Measurements from ENCODE around the gene HYKK.
A peak's percentile ranks its signal among the peaks of the same experiment; 100 is the strongest.

The HYKK gene

DNA sequence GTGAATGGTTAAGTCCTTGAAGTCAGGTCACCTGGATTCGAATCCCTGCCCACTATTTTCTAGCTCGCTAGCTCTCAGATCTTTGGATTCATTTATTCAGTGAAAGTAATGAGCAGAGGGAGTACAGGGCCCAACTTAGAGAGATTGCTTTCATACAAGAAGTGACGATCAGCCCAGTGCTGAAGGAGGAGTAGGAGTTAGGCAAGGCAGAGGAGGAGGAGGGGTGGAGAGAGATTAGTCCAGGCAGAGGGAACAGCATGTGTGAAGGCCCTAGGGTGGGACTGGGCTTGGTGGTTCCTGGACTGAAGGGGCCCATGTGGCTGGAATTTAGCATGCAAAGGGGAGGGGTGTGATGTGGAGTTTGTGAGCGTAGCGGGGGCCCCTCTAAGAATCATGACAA lies 54.1 kb downstream of the HYKK start:
- H3K9ac ChIP-seq (ENCODE audit: low read length), result no peak overlapping the region
- no peak overlapping the region for H3K4me2 ChIP-seq (ENCODE audit: low read length)
- no peak overlapping the region for H3K4me3 ChIP-seq (ENCODE audit: low read length)
- H3K4me1 ChIP-seq (ENCODE audit: low read length), result peaks cover 23% of the 10 kb centered on the region
- H2AFZ ChIP-seq (ENCODE audit: low read depth, low read length), result no peak overlapping the region
- no peaks in the 10 kb centered on the region for H3K27me3 ChIP-seq (ENCODE audit: low read depth, low read length)
- no peaks in the 10 kb centered on the region for H3K36me3 ChIP-seq (replicated peaks; ENCODE audit: low read depth, low read length)
- no peak overlapping the region for H3K27ac ChIP-seq (ENCODE audit: low read length)
- no peaks in the 10 kb centered on the region for H4K20me1 ChIP-seq (ENCODE audit: insufficient read depth, low read length)
- TF ChIP-seq, protein P1, sequence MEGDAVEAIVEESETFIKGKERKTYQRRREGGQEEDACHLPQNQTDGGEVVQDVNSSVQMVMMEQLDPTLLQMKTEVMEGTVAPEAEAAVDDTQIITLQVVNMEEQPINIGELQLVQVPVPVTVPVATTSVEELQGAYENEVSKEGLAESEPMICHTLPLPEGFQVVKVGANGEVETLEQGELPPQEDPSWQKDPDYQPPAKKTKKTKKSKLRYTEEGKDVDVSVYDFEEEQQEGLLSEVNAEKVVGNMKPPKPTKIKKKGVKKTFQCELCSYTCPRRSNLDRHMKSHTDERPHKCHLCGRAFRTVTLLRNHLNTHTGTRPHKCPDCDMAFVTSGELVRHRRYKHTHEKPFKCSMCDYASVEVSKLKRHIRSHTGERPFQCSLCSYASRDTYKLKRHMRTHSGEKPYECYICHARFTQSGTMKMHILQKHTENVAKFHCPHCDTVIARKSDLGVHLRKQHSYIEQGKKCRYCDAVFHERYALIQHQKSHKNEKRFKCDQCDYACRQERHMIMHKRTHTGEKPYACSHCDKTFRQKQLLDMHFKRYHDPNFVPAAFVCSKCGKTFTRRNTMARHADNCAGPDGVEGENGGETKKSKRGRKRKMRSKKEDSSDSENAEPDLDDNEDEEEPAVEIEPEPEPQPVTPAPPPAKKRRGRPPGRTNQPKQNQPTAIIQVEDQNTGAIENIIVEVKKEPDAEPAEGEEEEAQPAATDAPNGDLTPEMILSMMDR (IDR thresholded peaks at IDR 0.05; ENCODE audit: low read depth, low read length), result no peak
- H3K79me2 ChIP-seq (ENCODE audit: low read length), result peaks cover 8% of the 10 kb centered on the region
- H3K9me3 ChIP-seq (ENCODE audit: insufficient read depth, low read length), result no peaks in the 10 kb centered on the region

DNA sequence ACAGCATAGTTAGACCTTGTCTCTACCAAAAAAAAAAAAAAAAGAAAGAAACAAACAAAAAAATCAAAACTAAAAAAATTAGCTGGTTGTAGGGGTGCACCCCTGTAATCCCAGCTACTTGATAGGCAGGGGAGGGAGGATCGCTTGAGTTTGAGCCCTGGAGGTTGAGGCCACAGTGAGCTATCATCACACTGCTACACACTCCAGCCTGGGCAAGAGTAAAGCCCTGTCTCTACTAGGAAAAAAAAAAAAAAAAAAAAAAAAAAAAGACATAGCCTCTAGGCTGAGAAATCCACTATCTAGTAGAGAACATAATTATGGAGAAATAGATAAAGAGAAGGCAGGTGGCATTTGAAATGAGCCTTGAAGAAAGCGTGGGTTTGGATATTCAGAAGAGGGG lies 55.7 kb downstream of the HYKK start:
- Histone ChIP-seq H3K4me3 (ENCODE audit: low read length) (no peak overlapping the region), H3K36me3 (replicated peaks; ENCODE audit: low read depth, low read length) (no peaks in the 10 kb centered on the region), H4K20me1 (ENCODE audit: insufficient read depth, low read length) (no peaks in the 10 kb centered on the region), H3K79me2 (ENCODE audit: low read length) (peaks cover 18% of the 10 kb centered on the region), H3K9me3 (ENCODE audit: insufficient read depth, low read length) (no peaks in the 10 kb centered on the region), H3K4me1 (ENCODE audit: low read length) (peaks cover 34% of the 10 kb centered on the region), H3K27me3 (ENCODE audit: low read depth, low read length) (no peaks in the 10 kb centered on the region), H3K4me2 (ENCODE audit: low read length) (no peak overlapping the region), H3K27ac (ENCODE audit: low read length) (no peak overlapping the region), H3K9ac (ENCODE audit: low read length) (no peak overlapping the region), H2AFZ (ENCODE audit: low read depth, low read length) (no peak overlapping the region)
- TF ChIP-seq EZH2phosphoT487 (IDR thresholded peaks at IDR 0.05; ENCODE audit: low read depth), result no peak
- TF ChIP-seq, protein P1 (IDR thresholded peaks at IDR 0.05; ENCODE audit: low read depth, low read length), result no peak

DNA sequence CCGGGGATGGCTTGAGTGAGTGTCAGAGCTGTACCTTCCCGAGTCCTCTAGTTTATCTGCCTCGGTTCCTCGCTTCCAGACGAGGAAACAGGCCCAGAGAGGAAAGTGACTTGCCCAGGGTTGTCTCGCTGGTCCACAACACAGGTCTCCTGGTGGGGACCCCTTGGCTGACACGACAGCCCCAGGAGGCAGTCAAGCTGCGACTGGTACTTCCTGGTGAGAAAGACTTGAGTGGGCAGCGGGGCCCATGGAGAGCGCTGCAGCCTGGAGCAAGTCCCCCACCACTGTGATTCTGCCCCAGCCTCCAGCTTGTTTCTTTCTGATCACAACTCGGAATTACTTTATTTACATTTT lies 57.3 kb downstream of the HYKK start:
- Histone ChIP-seq H4K20me1 (ENCODE audit: insufficient read depth, low read length) (no peaks in the 10 kb centered on the region), H3K4me3 (ENCODE audit: low read length) (peak overlapping the region; percentile 92), H3K27ac (ENCODE audit: low read length) (peak overlapping the region; percentile 38), H3K79me2 (ENCODE audit: low read length) (peaks cover 20% of the 10 kb centered on the region), H3K27me3 (ENCODE audit: low read depth, low read length) (no peaks in the 10 kb centered on the region), H3K4me1 (ENCODE audit: low read length) (peaks cover 39% of the 10 kb centered on the region), H3K9me3 (ENCODE audit: insufficient read depth, low read length) (no peaks in the 10 kb centered on the region), H2AFZ (ENCODE audit: low read depth, low read length) (peak overlapping the region; percentile 92), H3K4me2 (ENCODE audit: low read length) (peak overlapping the region; percentile 99), H3K9ac (ENCODE audit: low read length) (peak overlapping the region; percentile 68), H3K36me3 (replicated peaks; ENCODE audit: low read depth, low read length) (no peaks in the 10 kb centered on the region)
- no peak for TF ChIP-seq EZH2phosphoT487 (IDR thresholded peaks at IDR 0.05; ENCODE audit: low read depth)
- TF ChIP-seq, protein P1 (IDR thresholded peaks at IDR 0.05; ENCODE audit: low read depth, low read length), result no peak

DNA sequence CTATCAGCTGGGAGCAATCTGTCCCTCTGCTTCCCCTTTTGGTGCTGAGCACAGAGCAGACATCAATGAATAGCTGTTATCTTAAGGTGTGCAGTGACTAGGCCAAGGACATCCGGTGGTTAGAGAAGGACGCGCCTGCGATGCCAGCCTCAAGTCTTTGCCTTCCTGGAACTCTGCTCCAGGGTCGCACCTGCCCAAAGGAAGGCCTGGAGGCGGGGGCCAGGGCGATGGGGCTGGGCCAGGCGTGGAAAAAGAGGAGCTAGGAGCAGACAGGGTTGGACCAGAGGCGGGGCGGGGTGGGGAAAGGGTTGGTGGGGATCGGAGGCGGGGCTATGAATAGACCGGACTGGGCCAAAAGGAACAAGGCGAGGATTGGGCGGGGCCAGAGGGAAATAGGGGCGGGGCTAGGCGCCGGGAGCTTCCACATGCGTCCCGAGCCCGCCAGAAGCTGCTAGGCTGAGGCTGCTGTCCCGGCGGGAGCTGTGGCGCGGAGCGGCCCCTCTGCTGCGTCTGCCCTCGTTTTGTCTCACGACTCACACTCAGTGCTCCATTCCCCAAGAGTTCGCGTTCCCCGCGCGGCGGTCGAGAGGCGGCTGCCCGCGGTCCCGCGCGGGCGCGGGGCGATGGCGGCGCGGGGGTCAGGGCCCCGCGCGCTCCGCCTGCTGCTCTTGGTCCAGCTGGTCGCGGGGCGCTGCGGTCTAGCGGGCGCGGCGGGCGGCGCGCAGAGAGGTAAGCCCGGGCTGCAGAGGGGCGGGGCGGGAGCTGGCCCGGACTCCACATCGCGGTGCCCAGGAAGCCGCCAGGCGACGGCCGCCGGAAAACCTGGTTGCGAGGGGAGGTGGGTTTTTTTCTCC lies 57.9 kb downstream of the HYKK start, which contains the start of gene CHRNA5:
Gene CHRNA5, plus strand, starts transcription at position 424 of the 854 bp plus-strand sequence. Its CDS starts 200 bp downstream, at position 624.
- TF ChIP-seq EZH2phosphoT487 (IDR thresholded peaks at IDR 0.05; ENCODE audit: low read depth), result no peak
- TF ChIP-seq, protein P1 (IDR thresholded peaks at IDR 0.05; ENCODE audit: low read depth, low read length), result no peak
- Histone ChIP-seq H3K27me3 (ENCODE audit: low read depth, low read length) (no peaks in the 10 kb centered on the region), H3K4me2 (ENCODE audit: low read length) (peak within 1 kb of the TSS; percentile 99), H3K9me3 (ENCODE audit: insufficient read depth, low read length) (no peaks in the 10 kb centered on the region), H4K20me1 (ENCODE audit: insufficient read depth, low read length) (no peaks in the 10 kb centered on the region), H3K9ac (ENCODE audit: low read length) (peak within 1 kb of the TSS; percentile 68), H3K4me3 (ENCODE audit: low read length) (peak within 1 kb of the TSS; percentile 92), H2AFZ (ENCODE audit: low read depth, low read length) (peak within 1 kb of the TSS; percentile 92), H3K79me2 (ENCODE audit: low read length) (peaks cover 20% of the 10 kb centered on the region), H3K36me3 (replicated peaks; ENCODE audit: low read depth, low read length) (no peaks in the 10 kb centered on the region), H3K4me1 (ENCODE audit: low read length) (peaks cover 39% of the 10 kb centered on the region), H3K27ac (ENCODE audit: low read length) (peak within 1 kb of the TSS; percentile 38)
